Measurements from ENCODE around the gene CD164L2.

The CD164L2 gene

GRCh38 chr1:27366113-27366410, 17.1 kb downstream of the CD164L2 start:
- H3K4me3 Mint-ChIP-seq: peak overlapping the region; percentile 81
- no peaks in the 10 kb centered on the region for H3K27me3 Mint-ChIP-seq
- H3K9me3 Mint-ChIP-seq: no peaks in the 10 kb centered on the region
- H3K36me3 Mint-ChIP-seq (ENCODE audit: low read depth): no peaks in the 10 kb centered on the region
- peaks cover 34% of the 10 kb centered on the region for H3K4me1 Mint-ChIP-seq (ENCODE audit: low read depth)
- H3K27ac Mint-ChIP-seq: peak overlapping the region; percentile 79

GRCh38 chr1:27365372-27366112, 17.6 kb downstream of the CD164L2 start:
- peak overlapping the region; percentile 79 for H3K27ac Mint-ChIP-seq
- no peaks in the 10 kb centered on the region for H3K9me3 Mint-ChIP-seq
- peak overlapping the region; percentile 81 for H3K4me3 Mint-ChIP-seq
- no peaks in the 10 kb centered on the region for H3K36me3 Mint-ChIP-seq (ENCODE audit: low read depth)
- peaks cover 34% of the 10 kb centered on the region for H3K4me1 Mint-ChIP-seq (ENCODE audit: low read depth)
- H3K27me3 Mint-ChIP-seq: no peaks in the 10 kb centered on the region

GRCh38 chr1:27364696-27365371, 18.3 kb downstream of the CD164L2 start:
- H3K36me3 Mint-ChIP-seq (ENCODE audit: low read depth): no peaks in the 10 kb centered on the region
- H3K27ac Mint-ChIP-seq: peak overlapping the region; percentile 67
- no peaks in the 10 kb centered on the region for H3K9me3 Mint-ChIP-seq
- H3K4me1 Mint-ChIP-seq (ENCODE audit: low read depth): peaks cover 37% of the 10 kb centered on the region
- peak overlapping the region; percentile 81 for H3K4me3 Mint-ChIP-seq
- no peaks in the 10 kb centered on the region for H3K27me3 Mint-ChIP-seq

GRCh38 chr1:27363766-27364695, 19.1 kb downstream of the CD164L2 start:
- Mint-ChIP-seq H3K27me3 (peaks cover 2% of the 10 kb centered on the region), H3K4me3 (no peak overlapping the region), H3K9me3 (no peaks in the 10 kb centered on the region), H3K36me3 (ENCODE audit: low read depth) (no peaks in the 10 kb centered on the region), H3K27ac (no peak overlapping the region), H3K4me1 (ENCODE audit: low read depth) (peaks cover 37% of the 10 kb centered on the region)

DNA sequence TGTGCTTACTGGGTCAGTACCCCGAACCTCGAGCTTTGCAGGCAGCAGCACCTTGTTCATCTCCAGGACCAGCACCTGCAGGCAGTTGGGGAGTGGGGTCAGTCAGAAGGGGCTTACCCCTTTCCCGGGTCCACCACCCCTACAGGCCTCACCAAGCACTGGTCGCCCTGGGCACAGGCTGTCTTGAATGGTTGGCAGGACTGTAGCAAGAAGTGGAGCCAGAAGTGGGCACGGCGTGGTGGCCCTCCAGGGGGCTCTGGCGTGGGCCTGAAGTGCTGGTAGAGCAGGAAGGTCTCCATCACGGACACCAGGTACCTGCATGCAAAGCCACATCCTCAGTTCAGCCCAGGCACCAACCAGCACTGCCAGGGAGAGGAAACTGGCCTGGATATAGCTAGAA, 21.6 kb downstream of the CD164L2 start:
- Mint-ChIP-seq H3K9me3 (no peaks in the 10 kb centered on the region), H3K4me1 (ENCODE audit: low read depth) (peaks cover 46% of the 10 kb centered on the region), H3K4me3 (no peak overlapping the region), H3K27me3 (peaks cover 6% of the 10 kb centered on the region), H3K36me3 (ENCODE audit: low read depth) (no peaks in the 10 kb centered on the region), H3K27ac (no peak overlapping the region)

DNA sequence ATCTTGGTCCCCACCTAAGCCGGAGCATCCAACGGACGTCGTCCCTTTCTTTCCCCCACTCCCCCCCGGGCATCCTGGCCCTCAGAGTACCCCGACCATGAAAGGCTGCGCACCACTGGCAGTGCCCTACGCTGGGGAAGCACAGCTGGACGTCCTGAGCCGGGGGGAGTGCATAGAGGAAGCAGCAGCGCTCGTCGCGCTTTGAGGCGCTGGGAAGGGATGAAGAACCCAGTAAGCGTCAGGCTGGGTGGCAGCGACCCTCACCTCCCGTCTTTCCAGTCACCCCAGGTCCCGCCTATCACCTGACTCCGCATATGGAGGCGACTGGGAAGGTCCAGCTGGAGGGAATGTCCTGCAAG, 22.1 kb downstream of the CD164L2 start:
- Mint-ChIP-seq H3K27me3 (peaks cover 6% of the 10 kb centered on the region), H3K36me3 (ENCODE audit: low read depth) (no peaks in the 10 kb centered on the region), H3K4me3 (peak overlapping the region; percentile 60), H3K9me3 (no peaks in the 10 kb centered on the region), H3K27ac (no peak overlapping the region), H3K4me1 (ENCODE audit: low read depth) (peaks cover 50% of the 10 kb centered on the region)

DNA sequence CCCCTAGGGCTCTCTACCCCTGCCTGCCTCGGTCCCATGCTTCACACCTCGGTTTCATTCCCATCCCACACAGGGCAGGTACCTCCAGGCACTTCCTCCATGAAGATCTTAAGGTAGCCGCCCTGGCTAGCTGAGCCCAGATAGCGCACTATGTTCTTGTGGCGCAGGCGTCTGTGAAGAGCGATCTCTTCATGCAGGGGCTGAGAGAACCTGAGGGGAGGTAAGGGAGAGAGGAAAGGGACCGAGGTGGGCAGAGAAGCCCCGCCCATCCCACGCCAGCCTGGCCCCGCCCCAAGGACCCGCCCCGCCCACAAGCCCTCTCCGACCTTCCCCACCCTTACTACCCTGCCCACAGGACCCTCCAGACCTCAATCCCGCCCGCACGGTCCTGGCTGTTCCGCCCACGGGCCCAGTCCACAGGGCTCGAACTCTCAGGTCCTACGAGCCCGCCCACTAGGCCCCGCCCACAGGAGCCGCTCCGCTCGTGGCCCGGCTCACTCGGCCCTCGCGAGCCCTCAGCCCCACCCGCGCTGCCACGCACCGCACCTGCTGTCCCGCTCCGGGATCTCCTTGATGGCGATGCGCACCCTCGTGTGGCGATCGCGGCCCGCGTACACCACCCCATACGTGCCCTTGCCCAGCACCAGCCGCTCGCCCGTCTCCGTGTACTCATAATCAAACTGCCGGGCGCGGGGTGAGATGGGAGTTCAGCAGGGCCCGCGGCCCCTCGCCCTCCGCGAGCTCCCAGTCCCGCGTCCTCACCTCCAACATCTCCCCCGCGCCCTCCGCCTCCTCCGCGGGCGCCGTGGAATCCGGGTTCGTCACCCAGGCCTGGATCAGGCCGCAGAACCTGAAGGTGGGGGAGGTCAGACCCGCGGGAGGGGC, 22.7 kb downstream of the CD164L2 start:
- Mint-ChIP-seq H3K36me3 (ENCODE audit: low read depth) (no peaks in the 10 kb centered on the region), H3K27ac (no peak overlapping the region), H3K9me3 (no peaks in the 10 kb centered on the region), H3K4me3 (peak overlapping the region; percentile 60), H3K4me1 (ENCODE audit: low read depth) (peaks cover 51% of the 10 kb centered on the region), H3K27me3 (peaks cover 6% of the 10 kb centered on the region)

- Mint-ChIP-seq H3K4me3 (peak overlapping the region; percentile 60), H3K27ac (no peak overlapping the region), H3K4me1 (ENCODE audit: low read depth) (peaks cover 47% of the 10 kb centered on the region), H3K27me3 (peaks cover 6% of the 10 kb centered on the region), H3K36me3 (ENCODE audit: low read depth) (no peaks in the 10 kb centered on the region), H3K9me3 (no peaks in the 10 kb centered on the region)
These were observed 23.3 kb downstream of the CD164L2 start for GRCh38 chr1:27359822-27360158.

GRCh38 chr1:27358928-27359313, 24.2 kb downstream of the CD164L2 start:
- no peak overlapping the region for H3K4me3 Mint-ChIP-seq
- no peak overlapping the region for H3K27ac Mint-ChIP-seq
- H3K9me3 Mint-ChIP-seq: no peaks in the 10 kb centered on the region
- peaks cover 6% of the 10 kb centered on the region for H3K27me3 Mint-ChIP-seq
- no peaks in the 10 kb centered on the region for H3K36me3 Mint-ChIP-seq (ENCODE audit: low read depth)
- peaks cover 42% of the 10 kb centered on the region for H3K4me1 Mint-ChIP-seq (ENCODE audit: low read depth)

- peaks cover 42% of the 10 kb centered on the region for H3K4me1 Mint-ChIP-seq (ENCODE audit: low read depth)
- H3K4me3 Mint-ChIP-seq: no peak overlapping the region
- no peaks in the 10 kb centered on the region for H3K36me3 Mint-ChIP-seq (ENCODE audit: low read depth)
- peaks cover 6% of the 10 kb centered on the region for H3K27me3 Mint-ChIP-seq
- H3K9me3 Mint-ChIP-seq: no peaks in the 10 kb centered on the region
- peak overlapping the region; percentile 67 for H3K27ac Mint-ChIP-seq
These were observed 24.9 kb downstream of the CD164L2 start for GRCh38 chr1:27358038-27358927.

DNA sequence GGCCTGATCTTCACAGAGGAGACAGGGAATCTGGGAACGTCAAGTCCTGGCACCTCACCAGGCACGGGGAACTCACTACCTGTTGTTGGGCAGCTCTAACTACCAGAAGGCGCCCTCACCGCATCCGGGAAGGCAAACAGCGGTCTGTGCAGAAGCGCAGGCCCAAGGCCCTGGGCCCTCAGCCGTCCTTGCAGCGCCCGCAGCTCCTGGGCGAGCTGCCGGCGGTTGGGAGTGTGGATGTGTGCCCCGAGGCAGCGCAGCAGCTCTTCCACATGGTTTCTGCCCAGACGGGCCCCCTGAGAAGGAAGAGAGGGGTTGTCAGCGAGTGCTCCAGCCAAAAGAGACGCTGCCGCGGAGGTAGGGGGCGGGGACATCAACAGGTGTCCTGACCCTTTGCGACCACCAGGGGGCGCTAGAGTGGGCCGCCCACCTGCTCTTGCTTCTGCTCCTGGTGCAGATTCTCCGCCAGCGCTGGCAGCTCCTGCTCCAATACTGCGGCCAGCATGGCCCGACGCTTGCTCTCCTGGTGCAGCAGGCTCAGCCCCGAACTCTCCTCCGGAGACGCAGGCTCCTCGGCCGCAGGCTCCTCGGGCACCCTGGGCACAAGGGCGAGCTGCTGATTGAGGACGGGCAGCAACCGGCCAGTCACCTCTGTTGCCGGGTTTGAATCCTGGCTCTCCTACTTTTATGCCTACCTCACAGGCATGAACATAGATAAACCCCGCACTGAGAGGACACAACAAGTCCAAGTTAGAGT, 25.7 kb downstream of the CD164L2 start:
- Mint-ChIP-seq H3K27me3 (peaks cover 6% of the 10 kb centered on the region), H3K4me3 (peak overlapping the region; percentile 73), H3K27ac (peak overlapping the region; percentile 68), H3K36me3 (ENCODE audit: low read depth) (no peaks in the 10 kb centered on the region), H3K4me1 (ENCODE audit: low read depth) (peaks cover 42% of the 10 kb centered on the region), H3K9me3 (no peaks in the 10 kb centered on the region)

DNA sequence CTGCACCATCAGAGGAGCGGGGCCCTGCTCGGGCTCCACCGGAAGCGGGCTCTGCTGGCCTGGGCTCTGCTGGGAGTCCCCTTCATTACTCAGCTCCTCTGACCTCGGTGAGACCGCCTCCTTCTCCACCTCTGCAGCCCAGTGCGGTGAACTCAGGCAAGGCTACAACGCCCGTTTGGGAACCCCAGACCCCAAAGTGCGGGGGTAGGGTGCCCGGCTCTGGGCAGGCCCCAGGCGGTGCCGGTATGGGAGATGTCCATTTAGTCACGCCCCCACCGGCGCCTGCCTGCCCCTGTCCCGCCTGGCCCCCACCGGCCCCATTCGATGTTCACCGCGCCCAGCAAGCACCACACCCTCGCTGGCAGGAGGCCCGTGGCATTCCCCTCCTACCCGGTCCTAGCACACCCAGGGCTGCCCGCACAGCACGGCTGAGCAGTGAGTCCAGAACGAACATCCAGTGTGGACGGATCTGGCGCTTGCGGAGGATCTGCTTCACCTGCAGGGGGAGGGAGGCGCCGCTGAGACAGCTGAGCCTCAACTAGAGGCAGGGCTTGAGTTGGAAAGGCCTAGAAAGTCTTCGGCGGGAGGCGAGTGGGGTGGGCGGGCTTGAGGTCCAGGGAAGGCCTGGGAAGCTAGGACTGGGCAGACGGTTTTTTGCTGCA, 26.4 kb downstream of the CD164L2 start:
- H3K4me3 Mint-ChIP-seq: peak overlapping the region; percentile 73
- H3K27me3 Mint-ChIP-seq: peaks cover 6% of the 10 kb centered on the region
- H3K4me1 Mint-ChIP-seq (ENCODE audit: low read depth): peaks cover 42% of the 10 kb centered on the region
- H3K36me3 Mint-ChIP-seq (ENCODE audit: low read depth): no peaks in the 10 kb centered on the region
- H3K9me3 Mint-ChIP-seq: no peaks in the 10 kb centered on the region
- peak overlapping the region; percentile 68 for H3K27ac Mint-ChIP-seq

- Mint-ChIP-seq H3K4me3 (peak overlapping the region; percentile 20), H3K36me3 (ENCODE audit: low read depth) (no peaks in the 10 kb centered on the region), H3K4me1 (ENCODE audit: low read depth) (peaks cover 42% of the 10 kb centered on the region), H3K9me3 (no peaks in the 10 kb centered on the region), H3K27me3 (peaks cover 6% of the 10 kb centered on the region), H3K27ac (peak overlapping the region; percentile 55)
These were observed 26.9 kb downstream of the CD164L2 start for GRCh38 chr1:27356277-27356618.

Measured in stimulated activated naive CD8-positive, alpha-beta T cell treated with anti-CD3 and anti-CD28 coated beads, Interleukin-15, Interleukin-2, amounts not matched to agents 100 ng/mL and 50 ng/mL, for 24 hours (primary cell).